Ramos (cell line): ENCODE results near the gene DYRK1B.

Experiments used
- in situ Hi-C: fragments of 300-500 bp; cut with MboI; formaldehyde crosslinking; loops from one replicate; pipeline ENCODE4 v1.14.3; 2022; ENCODE audit warnings: low sequenced_read_pairs; ENCODE audit not compliant: unreplicated experiment

DYRK1B gene

GRCh38 chr19:39865186-39865585, 31.2 kb upstream of the DYRK1B start:
- in situ Hi-C loops = no loop called here

- in situ Hi-C loops = no loop called here
Observed at GRCh38 chr19:39864118-39864517, 30.2 kb upstream of the DYRK1B start.

- in situ Hi-C loops = no loop called here
Observed at GRCh38 chr19:39858541-39858940, 24.6 kb upstream of the DYRK1B start.

DNA sequence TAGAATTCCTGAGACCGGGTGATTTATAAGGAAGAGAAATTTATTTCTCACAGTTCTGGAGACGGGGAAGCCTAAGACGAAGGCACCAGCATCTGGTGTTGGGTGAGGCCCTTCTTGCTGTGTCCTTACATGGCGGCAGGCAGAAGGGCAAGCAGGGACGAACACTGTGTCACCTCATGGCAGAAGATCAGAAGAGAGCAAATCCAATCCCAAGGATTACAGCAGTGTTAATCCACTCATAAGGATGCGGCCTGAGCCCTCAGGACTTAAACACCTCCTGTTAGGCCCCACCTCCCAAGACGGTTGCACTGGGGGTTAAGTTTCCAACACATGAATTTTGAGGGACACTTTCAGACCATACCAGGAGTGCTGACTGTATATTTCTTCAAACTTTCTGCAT, 18.9 kb upstream of the DYRK1B start:
- in situ Hi-C loops = no loop called here

DNA sequence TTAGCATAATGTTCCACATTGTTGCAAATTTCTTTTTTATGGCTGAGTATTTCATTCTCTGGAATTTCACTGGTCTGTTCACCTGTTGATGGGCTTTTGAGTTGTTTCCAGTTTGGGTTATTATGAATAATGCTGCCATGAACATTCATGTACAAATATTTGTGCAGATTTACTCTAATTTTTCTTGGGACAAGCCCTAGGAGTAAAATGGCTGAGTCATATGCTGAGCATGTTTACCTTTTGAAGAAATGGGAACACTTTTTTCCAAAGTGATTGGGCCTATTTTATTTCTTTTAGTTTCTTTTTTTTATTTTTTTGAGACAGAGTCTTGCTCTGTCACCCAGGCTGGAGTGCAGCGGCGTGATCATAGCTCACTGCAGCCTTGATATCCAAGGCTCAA, 16.9 kb upstream of the DYRK1B start:
- in situ Hi-C loops = no loop called here

GRCh38 chr19:39848392-39848791, 14.4 kb upstream of the DYRK1B start:
- in situ Hi-C loops = loop anchor here (25.0 kb wide), 1 partner anchor 411 kb away; the partner anchor contains the start of genes RPS16 and SUPT5H

GRCh38 chr19:39847525-39847924, 13.6 kb upstream of the DYRK1B start:
- in situ Hi-C loops = loop anchor here (25.0 kb wide), 1 partner anchor 410 kb away; the partner anchor contains the start of genes RPS16 and SUPT5H

GRCh38 chr19:39846678-39847486, 12.9 kb upstream of the DYRK1B start:
- in situ Hi-C loops = loop anchor here (25.0 kb wide), 1 partner anchor 410 kb away; the partner anchor contains the start of genes RPS16 and SUPT5H

DNA sequence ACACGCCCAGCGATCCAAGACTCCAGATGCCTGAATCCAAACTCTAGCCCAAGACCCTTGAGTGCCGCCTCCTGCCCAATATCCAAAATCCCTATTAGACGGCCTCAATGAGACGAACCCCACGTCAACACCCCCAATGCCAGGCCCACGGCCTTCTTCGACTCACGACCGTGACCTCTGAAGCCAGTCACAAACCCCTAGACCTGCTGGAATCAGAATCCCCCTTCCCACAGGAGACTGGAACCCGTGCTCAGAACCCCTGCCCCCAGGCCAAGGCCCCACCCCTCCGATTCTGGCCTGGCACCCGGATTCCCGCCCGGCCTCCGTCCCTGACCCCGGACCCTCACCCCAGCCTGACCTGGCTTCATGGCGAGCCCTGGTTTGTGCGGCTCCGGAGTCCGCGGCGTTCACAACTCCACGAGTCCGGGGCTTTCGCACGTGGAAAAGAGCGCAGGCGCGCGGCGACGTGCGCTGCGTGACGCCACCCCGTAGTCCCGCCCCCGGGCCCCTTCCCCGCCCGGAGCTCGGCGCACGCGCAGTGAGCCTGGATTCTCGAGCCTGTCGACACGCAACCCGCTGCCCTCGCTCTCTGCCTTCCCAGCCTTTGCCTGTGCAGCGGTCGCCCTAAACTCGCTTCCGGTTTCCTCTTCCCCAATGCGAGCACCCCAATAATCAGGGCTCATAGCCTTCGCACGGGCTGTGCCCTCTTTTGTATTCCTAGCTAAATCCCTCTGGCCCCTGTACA, 12.1 kb upstream of the DYRK1B start, which contains the start of gene FBL:
TSS of gene FBL (minus strand) at position 447 of the 745 bp plus-strand sequence. CDS start at position 368, 79 bp downstream.
- in situ Hi-C loops = loop anchor here (25.0 kb wide), 1 partner anchor 409 kb away; the partner anchor contains the start of genes RPS16 and SUPT5H

GRCh38 chr19:39845584-39845932, 11.6 kb upstream of the DYRK1B start:
- in situ Hi-C loops = loop anchor here (25.0 kb wide), 1 partner anchor 408 kb away; the partner anchor contains the start of genes RPS16 and SUPT5H

DNA sequence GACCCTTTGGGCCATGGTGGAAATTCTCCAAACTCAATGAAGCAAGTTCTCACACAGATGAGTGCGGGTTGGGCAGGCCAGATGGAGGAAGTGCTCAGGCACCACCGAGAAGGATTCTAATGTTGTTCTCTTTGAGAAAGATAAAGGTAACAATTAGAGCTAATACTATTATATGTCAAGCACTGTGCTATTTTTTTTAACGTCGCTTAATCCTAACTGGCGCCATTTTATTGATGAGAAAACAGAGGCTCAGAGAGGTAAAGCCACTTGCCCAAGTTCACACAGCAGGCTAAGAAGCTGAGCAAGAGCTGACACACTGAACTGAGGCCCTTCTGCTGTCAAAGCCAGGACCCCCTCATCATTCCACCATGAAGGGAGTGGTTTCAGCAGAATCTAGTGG, 11.2 kb upstream of the DYRK1B start:
- in situ Hi-C loops = loop anchor here (25.0 kb wide), 1 partner anchor 408 kb away; the partner anchor contains the start of genes RPS16 and SUPT5H

DNA sequence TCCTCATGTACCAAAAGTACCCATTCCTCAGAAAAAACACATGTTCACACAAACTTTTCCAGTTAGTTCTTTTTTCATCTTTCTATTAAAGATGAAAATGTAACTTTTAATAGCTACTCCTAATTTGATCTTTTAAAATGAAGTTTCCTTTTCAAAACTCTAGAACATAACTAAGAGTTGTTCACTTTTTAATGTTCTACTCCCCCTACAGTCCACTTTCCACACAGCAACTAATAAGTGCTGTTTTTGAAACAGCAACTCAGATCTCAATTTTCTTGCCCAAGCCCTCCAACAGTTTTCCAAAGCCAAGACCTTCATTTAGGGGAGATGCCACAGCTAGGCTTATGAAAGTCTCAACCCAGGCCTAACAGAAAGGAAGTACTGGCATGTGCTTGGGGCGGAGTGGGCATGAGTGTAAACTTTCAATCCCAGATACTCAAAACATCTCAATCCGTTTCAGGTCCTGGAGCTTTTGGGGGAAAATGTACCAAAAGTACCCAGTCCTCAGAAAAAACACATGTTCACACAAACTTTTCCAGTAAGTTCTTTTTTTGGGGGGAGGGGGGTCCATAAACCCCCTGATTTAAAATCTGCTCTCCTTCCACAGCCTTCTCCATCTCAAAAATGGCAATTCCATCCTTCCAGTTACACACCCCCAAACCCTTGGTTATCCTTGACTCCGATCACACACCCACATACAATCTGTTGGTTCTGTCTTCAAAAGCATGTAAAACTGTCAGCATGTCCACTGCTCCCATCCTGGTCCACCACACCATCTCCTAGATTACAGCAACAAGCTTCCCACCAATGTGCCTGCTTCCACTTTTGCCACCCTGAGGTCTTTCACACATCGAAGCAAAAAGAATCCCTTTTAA, 10.2 kb upstream of the DYRK1B start:
- in situ Hi-C loops = loop anchor here (25.0 kb wide), 1 partner anchor 407 kb away; the partner anchor contains the start of genes RPS16 and SUPT5H

- in situ Hi-C loops = loop anchor here (25.0 kb wide), 1 partner anchor 406 kb away; the partner anchor contains the start of genes RPS16 and SUPT5H
Observed at GRCh38 chr19:39842693-39843435, 8.9 kb upstream of the DYRK1B start.

- in situ Hi-C loops = loop anchor here (25.0 kb wide), 1 partner anchor 404 kb away; the partner anchor contains the start of genes RPS16 and SUPT5H
Observed at GRCh38 chr19:39841041-39841440, 7.1 kb upstream of the DYRK1B start.

DNA sequence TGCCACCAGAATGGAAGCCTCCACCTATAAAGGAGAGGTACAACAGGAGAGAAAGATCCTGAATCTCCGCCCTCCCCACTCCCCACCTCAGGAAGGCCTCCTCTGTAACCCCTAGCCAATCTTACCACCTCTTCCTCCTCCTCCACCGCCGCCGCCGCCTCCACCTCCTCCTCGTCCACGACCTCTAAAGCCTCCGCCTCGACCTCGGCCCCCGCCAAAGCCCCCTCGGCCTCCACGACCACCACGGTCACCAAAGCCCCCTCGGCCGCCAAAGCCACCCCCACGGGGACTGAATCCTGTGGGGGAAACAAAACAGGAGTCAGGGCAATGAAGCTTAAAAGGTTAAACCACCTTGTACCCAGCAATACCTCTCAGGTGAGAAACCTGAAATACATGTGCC, 6.5 kb upstream of the DYRK1B start:
- in situ Hi-C loops = loop anchor here (25.0 kb wide), 1 partner anchor 403 kb away; the partner anchor contains the start of genes RPS16 and SUPT5H

- in situ Hi-C loops = loop anchor here (25.0 kb wide), 1 partner anchor 403 kb away; the partner anchor contains the start of genes RPS16 and SUPT5H
Observed at GRCh38 chr19:39839678-39840327, 5.8 kb upstream of the DYRK1B start.

- in situ Hi-C loops = loop anchor here (25.0 kb wide), 1 partner anchor 401 kb away; the partner anchor contains the start of genes RPS16 and SUPT5H
Observed at GRCh38 chr19:39838569-39838968, 4.6 kb upstream of the DYRK1B start.

GRCh38 chr19:39837978-39838377, 4.0 kb upstream of the DYRK1B start:
- in situ Hi-C loops = loop anchor here (25.0 kb wide), 1 partner anchor 401 kb away; the partner anchor contains the start of genes RPS16 and SUPT5H
